K562 treated with DMSO at 1 percent for 48 hours (cell line): Measurements from ENCODE around the gene LGALS9C. TPM values are rescaled to one million over a fixed set of nuclear protein-coding genes. Genes with fewer than 3 reads are reported as not detected.

Experiments
- total RNA-seq: library from RNA; unstranded; fragments of 300-600 nt; gene quantifications from 2 replicates; pipeline ENCODE4 v1.2.3, GENCODE V29; 2022; ENCODE audit warnings: low replicate concordance; ENCODE audit errors: extremely low read depth

LGALS9C gene
- not detected in 2 replicates for total RNA-seq

DNA sequence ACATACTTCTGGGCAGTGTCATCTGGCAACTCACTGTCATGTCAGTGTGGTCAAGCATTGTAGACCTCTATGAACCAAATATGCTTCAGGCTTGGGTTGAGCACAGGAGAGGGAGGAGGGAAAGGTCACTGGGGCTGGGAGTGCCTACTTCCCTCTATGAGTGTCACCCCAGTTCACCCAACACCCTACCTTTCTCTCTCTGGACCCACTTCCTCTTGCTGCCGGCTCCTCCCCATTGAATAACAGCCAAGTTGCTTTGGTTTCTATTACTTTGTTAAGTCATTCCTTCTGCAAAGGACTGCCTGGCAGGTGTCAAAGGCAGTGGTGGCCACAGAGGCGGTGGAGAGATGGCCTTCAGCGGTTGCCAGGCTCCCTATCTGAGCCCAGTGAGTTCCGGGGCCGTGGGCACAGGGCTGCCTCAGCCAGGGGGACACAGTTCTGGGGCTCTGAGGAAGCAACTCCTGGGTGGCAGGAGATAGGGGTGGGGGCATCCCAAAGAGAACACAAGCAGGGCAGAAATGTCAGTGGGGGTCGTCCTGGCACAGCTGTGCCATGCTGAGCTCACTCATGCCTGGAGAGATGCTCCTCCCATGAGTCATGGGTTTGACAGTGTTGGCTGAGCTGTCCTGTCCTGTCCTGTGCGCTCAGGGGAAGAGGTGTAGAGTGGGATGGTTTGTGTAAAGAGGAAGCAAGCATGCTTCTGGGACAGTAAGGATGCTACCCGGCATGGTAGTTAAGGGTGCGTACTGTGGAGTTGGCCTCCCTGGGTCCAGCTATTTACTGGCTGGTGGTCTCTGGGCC, at the start of gene LGALS9C:
Gene LGALS9C, plus strand, starts transcription at position 282 of the 801 bp plus-strand sequence. Its CDS starts 66 bp downstream, at position 348.

Other genes starting within 250 kb of the LGALS9C start
- gene FLII, start 218.1 kb upstream of the LGALS9C start, total RNA-seq, result 710 TPM in 1 of 2 replicates, not detected in the other
- not detected in 2 replicates for gene MIEF2, start 216.1 kb upstream of the LGALS9C start, total RNA-seq
- gene TOP3A, start 161.8 kb upstream of the LGALS9C start, total RNA-seq, result 176 TPM in 1 of 2 replicates, not detected in the other
- gene SMCR8, start 161.5 kb upstream of the LGALS9C start, total RNA-seq, result not detected in 2 replicates
- not detected in 2 replicates for gene SHMT1, start 113.2 kb upstream of the LGALS9C start, total RNA-seq
- gene EVPLL, start 99.0 kb upstream of the LGALS9C start, total RNA-seq, result not detected in 2 replicates
- not detected in 2 replicates for gene TBC1D28, start 167.6 kb downstream of the LGALS9C start, total RNA-seq
- gene FOXO3B, start 205.5 kb downstream of the LGALS9C start, total RNA-seq, result not detected in 2 replicates